ENCODE data around the gene TLL2.

TLL2 gene

GRCh38 chr10:96507044-96507443 is 6.7 kb downstream of the TLL2 start:
- DNase-seq (ENCODE audit: low spot score): no peak

GRCh38 chr10:96505150-96506136 is 8.3 kb downstream of the TLL2 start:
- DNase-seq (ENCODE audit: low spot score): no peak

DNA sequence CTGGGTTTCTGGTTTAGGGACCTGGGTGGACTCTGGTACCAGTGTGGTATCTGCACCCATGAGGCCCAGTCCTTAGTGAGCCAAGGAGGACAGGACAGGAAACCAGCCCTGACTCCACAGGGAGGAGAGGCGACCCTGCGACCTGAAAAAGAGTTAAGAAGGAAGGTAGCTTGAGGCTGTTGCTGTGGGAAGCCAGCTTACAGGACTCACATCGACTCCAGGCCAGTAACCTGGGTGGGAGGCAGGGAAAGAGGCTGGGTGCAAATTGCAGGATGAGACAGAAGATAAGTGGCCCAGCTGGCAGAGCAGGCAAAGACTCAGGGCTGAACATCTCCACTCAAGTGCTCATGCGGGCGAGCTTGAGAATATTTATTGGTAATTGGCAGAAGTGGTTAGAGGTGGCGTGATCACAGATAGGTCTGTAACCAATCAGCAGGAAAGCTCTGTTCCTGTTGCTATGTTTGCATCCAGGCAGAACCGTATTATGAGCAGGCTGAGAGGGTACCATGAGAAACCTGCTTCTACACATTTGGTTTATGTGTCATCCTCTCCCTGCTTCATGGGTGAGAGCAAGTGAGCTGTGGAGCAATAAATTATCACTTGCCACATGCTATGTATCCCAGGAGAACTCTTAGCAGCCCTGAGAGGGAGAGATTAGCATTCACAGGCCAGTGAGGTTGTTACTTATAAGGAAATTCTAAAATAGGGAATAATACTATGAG is 11.0 kb downstream of the TLL2 start:
- no peak for DNase-seq (ENCODE audit: low spot score)

GRCh38 chr10:96501985-96502384 is 11.7 kb downstream of the TLL2 start:
- DNase-seq (ENCODE audit: low spot score): no peak

- no peak for DNase-seq (ENCODE audit: low spot score)
These were observed 13.2 kb downstream of the TLL2 start for GRCh38 chr10:96500519-96500918.

DNA sequence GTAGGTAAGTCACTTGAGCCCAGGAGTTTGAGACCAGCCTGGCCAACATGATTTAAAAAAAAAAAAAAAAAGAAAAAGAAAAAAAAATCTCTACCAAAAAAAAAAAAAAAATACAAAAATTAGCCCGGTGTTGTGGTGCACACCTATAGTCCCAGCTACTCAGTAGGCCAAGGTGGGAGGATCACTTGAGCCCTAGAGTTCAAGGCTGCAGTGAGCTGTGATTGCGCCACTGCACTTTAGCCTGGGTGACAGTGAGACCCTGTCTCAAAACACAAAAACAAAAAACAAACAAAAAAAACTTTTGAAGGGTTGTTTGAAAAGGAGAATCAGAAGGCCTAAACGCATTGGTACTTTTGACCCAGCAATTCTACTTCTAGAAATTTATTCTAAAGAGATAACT is 13.7 kb downstream of the TLL2 start:
- DNase-seq (ENCODE audit: low spot score): no peak

- DNase-seq (ENCODE audit: low spot score): no peak
These were observed 16.3 kb downstream of the TLL2 start for GRCh38 chr10:96497391-96497790.

- DNase-seq (ENCODE audit: low spot score): no peak
These were observed 17.3 kb downstream of the TLL2 start for GRCh38 chr10:96496281-96496925.

DNA sequence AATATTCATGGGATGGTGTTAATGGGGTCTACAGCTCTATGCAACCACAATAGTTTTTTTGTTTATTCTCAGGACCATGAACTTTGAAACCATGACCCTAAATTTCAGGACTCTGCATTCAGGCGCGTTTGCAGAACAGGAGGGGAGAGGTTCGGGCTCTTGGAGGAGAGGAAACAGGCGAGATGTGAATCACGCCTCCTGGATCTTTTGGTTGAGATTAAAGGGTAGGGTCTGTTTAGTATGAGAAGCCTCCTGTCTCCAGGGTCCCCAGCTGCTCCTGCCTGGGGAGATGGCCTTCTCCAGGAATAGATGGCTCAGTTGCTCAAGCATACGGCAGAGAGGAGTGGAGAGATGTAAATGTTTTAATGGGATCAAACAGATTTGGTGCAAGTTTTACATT is 18.2 kb downstream of the TLL2 start:
- DNase-seq (ENCODE audit: low spot score): no peak

DNA sequence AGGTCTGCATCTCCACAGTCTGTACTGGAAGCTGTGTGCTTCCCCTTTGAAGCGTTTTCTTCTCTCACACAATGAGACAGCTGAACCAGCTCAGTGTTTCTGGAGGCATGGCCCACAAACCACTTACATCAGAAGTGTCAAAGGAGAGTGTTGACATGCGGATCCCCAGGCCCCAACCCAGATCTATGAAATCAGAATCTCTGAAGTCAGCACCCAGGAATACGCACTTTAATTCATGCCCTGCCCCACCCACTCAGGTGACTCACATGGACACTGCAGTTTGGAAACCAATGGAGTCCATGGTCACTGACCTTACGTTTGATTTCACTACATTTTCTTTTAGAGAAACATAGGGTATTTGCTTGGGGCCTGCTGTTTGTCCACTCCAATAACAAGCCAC is 19.0 kb downstream of the TLL2 start:
- no peak for DNase-seq (ENCODE audit: low spot score)

DNA sequence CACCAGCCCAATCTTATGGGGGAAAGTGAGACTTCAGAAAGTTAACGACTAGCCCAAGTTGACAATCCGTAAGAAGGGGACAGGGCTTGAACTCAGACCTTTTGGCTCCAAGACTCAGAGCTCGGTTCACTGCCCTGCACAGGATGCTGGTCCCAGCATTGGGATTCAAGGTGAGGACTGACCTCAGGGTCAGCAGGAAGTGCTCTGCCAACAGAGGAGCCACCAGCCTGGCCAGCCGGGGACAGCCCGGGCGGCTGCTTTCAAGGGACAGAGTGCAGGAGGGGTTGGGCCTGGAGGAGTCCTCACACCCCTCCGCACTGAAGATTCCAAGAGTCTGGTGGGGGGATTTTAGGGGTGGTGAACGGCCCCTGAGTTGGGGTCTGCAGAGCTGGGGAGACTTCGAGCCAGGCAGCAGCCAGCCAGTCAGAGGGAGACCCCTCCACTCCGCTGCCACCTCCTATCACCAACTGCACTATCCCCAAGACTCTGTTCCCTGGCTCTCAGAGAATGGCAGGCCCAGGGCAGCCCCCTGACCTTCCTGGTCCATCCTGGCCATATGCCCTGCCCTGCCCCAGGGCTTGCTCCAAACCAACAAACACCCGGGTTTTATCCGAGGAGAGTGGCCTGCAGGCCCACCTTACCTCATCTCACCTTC is 19.7 kb downstream of the TLL2 start:
- no peak for DNase-seq (ENCODE audit: low spot score)

GRCh38 chr10:96493254-96493653 is 20.5 kb downstream of the TLL2 start:
- no peak for DNase-seq (ENCODE audit: low spot score)

DNA sequence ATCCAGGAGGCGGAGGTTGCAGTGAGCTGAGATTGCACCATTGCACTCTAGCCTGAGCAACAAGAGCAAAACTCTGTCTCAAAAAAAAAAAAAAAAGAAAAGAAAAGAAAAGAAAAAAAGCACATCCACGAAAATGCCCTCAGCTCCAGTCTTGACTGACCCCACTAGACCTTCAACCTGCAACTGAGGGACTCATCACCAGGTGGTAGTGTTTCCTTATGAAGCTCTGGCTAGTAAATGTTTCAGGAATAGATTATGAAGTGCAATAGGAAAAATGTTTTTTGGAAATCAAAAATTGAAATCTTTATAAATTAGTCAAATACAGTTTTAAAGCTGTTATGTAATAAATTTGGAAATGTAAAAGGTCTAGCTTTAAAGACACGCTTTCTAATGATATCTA is 22.4 kb downstream of the TLL2 start:
- no peak for DNase-seq (ENCODE audit: low spot score)

DNA sequence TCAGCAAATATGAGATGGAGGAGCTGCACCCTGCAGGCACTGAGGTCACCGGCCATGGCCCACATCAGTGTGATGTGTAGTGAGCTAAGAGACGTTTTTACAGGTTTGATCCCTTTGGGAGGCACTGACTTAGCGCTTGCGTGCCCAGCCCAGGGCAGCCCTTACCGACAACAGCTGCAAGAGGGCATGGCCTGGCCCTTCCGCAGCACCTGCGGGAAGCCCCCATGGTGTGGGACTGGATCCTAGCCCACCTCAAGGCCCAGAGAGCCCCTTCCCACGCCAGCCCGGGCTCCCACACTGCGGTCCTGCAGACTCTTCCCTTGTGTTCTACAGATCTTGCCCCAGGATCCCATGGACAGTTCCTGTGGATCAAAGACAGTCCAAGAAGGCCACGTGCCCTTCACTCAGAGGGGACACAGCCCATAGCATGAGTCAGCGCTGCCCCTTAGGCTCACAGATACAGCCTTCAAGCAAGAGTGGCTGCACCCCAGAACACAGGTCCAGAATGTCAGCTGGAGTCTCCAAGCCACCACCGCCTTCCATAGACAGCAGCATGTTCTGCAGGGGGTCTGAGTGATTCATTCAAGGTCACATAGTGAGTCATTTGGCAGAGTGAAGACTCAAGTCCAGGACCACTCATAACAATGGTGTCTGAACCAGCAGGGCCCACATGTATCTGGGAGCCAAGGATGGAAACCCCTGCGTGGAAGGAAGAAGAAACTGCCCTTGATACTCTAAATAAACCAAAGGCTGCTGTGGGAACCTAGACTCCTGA is 25.4 kb downstream of the TLL2 start:
- DNase-seq (ENCODE audit: low spot score): no peak

GRCh38 chr10:96482815-96483588 is 30.7 kb downstream of the TLL2 start:
- no peak for DNase-seq (ENCODE audit: low spot score)

- DNase-seq (ENCODE audit: low spot score): no peak
These were observed 35.4 kb downstream of the TLL2 start for GRCh38 chr10:96478355-96478754.

GRCh38 chr10:96473866-96474265 is 39.9 kb downstream of the TLL2 start:
- no peak for DNase-seq (ENCODE audit: low spot score)

GRCh38 chr10:96470116-96470743 is 43.5 kb downstream of the TLL2 start:
- peak; percentile 84 for DNase-seq (ENCODE audit: low spot score)

DNA sequence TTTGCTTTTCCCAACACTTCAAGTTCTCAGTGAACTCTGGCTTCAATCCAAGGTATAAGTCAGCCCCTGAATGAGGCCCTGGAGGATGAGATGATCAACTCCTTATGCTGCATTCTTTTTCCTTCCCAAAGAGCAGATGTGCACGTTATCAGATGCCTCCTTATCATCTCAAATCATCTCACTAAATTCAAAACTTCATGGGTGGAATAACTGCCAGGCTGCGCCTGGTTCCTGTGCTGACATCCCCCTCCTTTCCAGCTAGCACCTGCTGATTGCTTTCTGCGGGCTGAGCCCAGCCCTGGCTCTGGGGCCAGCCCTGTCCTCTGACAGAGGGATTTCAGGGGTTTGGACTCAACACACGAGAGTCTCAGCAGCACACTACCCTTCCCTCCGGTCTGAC is 44.9 kb downstream of the TLL2 start:
- no peak for DNase-seq (ENCODE audit: low spot score)

DNA sequence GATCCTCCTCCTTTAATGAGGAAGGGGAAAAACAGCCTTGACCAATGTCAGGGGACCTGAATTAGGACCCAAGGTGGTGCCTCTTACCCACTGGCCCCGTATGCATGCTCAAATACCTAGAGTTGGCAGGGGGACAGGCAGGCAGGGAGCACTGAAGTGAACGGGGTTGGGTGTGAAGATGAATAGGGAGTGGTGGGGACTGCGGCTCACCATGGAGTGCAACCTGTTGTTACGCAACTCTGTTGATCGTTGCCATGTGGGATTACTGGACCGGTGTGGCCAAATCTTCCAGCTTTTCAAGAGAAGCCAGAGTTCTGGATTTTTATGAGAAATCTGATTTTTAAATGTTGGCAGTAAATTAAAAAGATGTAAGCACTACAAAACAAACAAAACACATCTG is 48.1 kb downstream of the TLL2 start:
- no peak for DNase-seq (ENCODE audit: low spot score)
